WTC11 (cell line): Measurements from ENCODE around the gene VIT.

Experiments
- ARID4B ChIP-seq: sonication (generic); formaldehyde crosslinking; IDR thresholded peaks from 2 replicates; pipeline ENCODE4 v1.8.0; 2023; ENCODE audit warnings: missing genetic modification reagents, mild to moderate bottlenecking, borderline replicate concordance
- CREB1 ChIP-seq: sonication (generic); formaldehyde crosslinking; IDR thresholded peaks from 2 replicates; pipeline ENCODE4 v1.8.0; 2023; ENCODE audit warnings: mild to moderate bottlenecking, missing genetic modification reagents
- CTCF ChIP-seq: fragments of 200-600 bp; IDR thresholded peaks from 2 replicates; pipeline ENCODE4 v1.8.0; 2022; ENCODE audit warnings: antibody characterized with exemption
- JUN ChIP-seq: sonication (generic); formaldehyde crosslinking; IDR thresholded peaks from 2 replicates; pipeline ENCODE4 v1.8.0; 2023; ENCODE audit warnings: mild to moderate bottlenecking, missing genetic modification reagents
- KAT7 ChIP-seq: sonication (generic); formaldehyde crosslinking; IDR thresholded peaks from 2 replicates; pipeline ENCODE4 v1.8.1; 2023; ENCODE audit warnings: missing genetic modification reagents, mild to moderate bottlenecking, borderline replicate concordance
- MAX ChIP-seq: sonication (generic); formaldehyde crosslinking; IDR thresholded peaks from 2 replicates; pipeline ENCODE4 v1.8.0; 2022; ENCODE audit warnings: mild to moderate bottlenecking, missing genetic modification reagents
- MXD4 ChIP-seq: fragments of 250-450 bp; sonication (Bioruptor Pico); IDR thresholded peaks from 2 replicates; pipeline ENCODE4 v1.8.0; 2021; ENCODE audit warnings: mild to moderate bottlenecking, moderate library complexity, borderline replicate concordance
- NFYB ChIP-seq: sonication (generic); formaldehyde crosslinking; conservative IDR thresholded peaks from 2 replicates; pipeline ENCODE4 v1.8.0; 2022; ENCODE audit warnings: low read depth, missing genetic modification reagents
- NR1H2 ChIP-seq: sonication (generic); formaldehyde crosslinking; IDR thresholded peaks from 2 replicates; pipeline ENCODE4 v1.9.0; 2021; ENCODE audit warnings: mild to moderate bottlenecking, moderate library complexity, missing genetic modification reagents

GRCh38 chr2:36677386-36677785 lies 19.1 kb upstream of the VIT start:
- no peak for TF ChIP-seq NFYB (CRISPR knock-in tag)
- TF ChIP-seq MAX = no peak
- TF ChIP-seq CTCF = no peak
- no peak for TF ChIP-seq MXD4 (CRISPR knock-in tag)
- TF ChIP-seq CREB1 (CRISPR knock-in tag) = no peak
- no peak for TF ChIP-seq ARID4B (CRISPR knock-in tag)
- no peak for TF ChIP-seq NR1H2
- no peak for TF ChIP-seq KAT7 (CRISPR knock-in tag)
- TF ChIP-seq JUN (CRISPR knock-in tag) = no peak
